ENCODE results near the gene CRYGN.

DNA sequence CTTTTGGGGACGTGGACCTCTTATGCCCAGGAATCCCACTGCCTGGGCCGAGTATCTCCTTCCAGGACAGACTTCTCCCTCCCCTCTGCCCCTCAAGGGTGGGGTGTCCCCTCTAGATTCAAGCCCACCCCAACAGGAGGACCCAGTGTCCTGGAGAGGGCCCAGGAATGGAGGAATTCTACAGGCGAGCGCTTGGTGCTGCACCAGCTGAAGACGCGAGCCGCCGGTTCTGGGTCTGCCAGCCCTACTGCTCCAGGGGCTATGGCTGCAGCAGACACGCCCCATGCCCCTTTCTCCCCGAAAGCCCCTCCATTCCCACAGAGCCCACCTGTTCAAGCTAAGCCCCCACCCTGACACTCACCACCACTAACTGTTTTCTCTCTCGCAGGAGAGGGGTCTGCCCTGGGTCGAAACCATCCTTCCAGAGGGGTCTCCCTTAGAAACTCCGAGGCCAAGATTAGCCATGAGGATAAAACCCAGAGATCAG, 8.6 kb downstream of the CRYGN start:
- TF ChIP-seq, protein P1, sequence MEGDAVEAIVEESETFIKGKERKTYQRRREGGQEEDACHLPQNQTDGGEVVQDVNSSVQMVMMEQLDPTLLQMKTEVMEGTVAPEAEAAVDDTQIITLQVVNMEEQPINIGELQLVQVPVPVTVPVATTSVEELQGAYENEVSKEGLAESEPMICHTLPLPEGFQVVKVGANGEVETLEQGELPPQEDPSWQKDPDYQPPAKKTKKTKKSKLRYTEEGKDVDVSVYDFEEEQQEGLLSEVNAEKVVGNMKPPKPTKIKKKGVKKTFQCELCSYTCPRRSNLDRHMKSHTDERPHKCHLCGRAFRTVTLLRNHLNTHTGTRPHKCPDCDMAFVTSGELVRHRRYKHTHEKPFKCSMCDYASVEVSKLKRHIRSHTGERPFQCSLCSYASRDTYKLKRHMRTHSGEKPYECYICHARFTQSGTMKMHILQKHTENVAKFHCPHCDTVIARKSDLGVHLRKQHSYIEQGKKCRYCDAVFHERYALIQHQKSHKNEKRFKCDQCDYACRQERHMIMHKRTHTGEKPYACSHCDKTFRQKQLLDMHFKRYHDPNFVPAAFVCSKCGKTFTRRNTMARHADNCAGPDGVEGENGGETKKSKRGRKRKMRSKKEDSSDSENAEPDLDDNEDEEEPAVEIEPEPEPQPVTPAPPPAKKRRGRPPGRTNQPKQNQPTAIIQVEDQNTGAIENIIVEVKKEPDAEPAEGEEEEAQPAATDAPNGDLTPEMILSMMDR (conservative IDR thresholded peaks at IDR 0.05 in 1 of 2, IDR thresholded peaks at IDR 0.05 in 1 of 2; ENCODE audit: low read depth in 1 of 2, low read length in 2 of 2) = no peak
- no peak for TF ChIP-seq EZH2 (IDR thresholded peaks at IDR 0.05; ENCODE audit: low read length, missing control alignments)
